ENCODE measurements around the gene FOXC1.

The FOXC1 gene

GRCh38 chr6:1609648-1610496 is at the start of gene FOXC1:
Gene FOXC1 (plus strand): TSS chr6:1609915. CDS start chr6:1610446, 531 bp downstream.
- peak; percentile 88 for DNase-seq (ENCODE audit: low spot score)

- DNase-seq (ENCODE audit: low spot score), result no peak
These were observed 49.2 kb upstream of the FOXC1 start for GRCh38 chr6:1560281-1561058.

- DNase-seq (ENCODE audit: low spot score), result no peak
These were observed 48.4 kb upstream of the FOXC1 start for GRCh38 chr6:1561355-1561754.

GRCh38 chr6:1562171-1562955 is 47.4 kb upstream of the FOXC1 start:
- DNase-seq (ENCODE audit: low spot score), result no peak

GRCh38 chr6:1569377-1569776 is 40.3 kb upstream of the FOXC1 start:
- no peak for DNase-seq (ENCODE audit: low spot score)

GRCh38 chr6:1570848-1571247 is 38.9 kb upstream of the FOXC1 start:
- DNase-seq (ENCODE audit: low spot score), result no peak

- no peak for DNase-seq (ENCODE audit: low spot score)
These were observed 36.8 kb upstream of the FOXC1 start for GRCh38 chr6:1572892-1573291.

GRCh38 chr6:1574083-1574761 is 35.5 kb upstream of the FOXC1 start:
- no peak for DNase-seq (ENCODE audit: low spot score)

- no peak for DNase-seq (ENCODE audit: low spot score)
These were observed 34.9 kb upstream of the FOXC1 start for GRCh38 chr6:1574890-1575209.

GRCh38 chr6:1575210-1576041 is 34.3 kb upstream of the FOXC1 start:
- no peak for DNase-seq (ENCODE audit: low spot score)

GRCh38 chr6:1576166-1576565 is 33.5 kb upstream of the FOXC1 start:
- DNase-seq (ENCODE audit: low spot score), result no peak

- no peak for DNase-seq (ENCODE audit: low spot score)
These were observed 33.0 kb upstream of the FOXC1 start for GRCh38 chr6:1576711-1577110.

- DNase-seq (ENCODE audit: low spot score), result peak; percentile 41
These were observed 32.5 kb upstream of the FOXC1 start for GRCh38 chr6:1577146-1577680.

- DNase-seq (ENCODE audit: low spot score), result no peak
These were observed 31.6 kb upstream of the FOXC1 start for GRCh38 chr6:1577896-1578745.

- no peak for DNase-seq (ENCODE audit: low spot score)
These were observed 30.6 kb upstream of the FOXC1 start for GRCh38 chr6:1579096-1579495.

GRCh38 chr6:1580109-1580508 is 29.6 kb upstream of the FOXC1 start:
- no peak for DNase-seq (ENCODE audit: low spot score)

GRCh38 chr6:1580585-1580984 is 29.1 kb upstream of the FOXC1 start:
- DNase-seq (ENCODE audit: low spot score), result peak; percentile 42

GRCh38 chr6:1581120-1581991 is 28.4 kb upstream of the FOXC1 start:
- peak; percentile 39 for DNase-seq (ENCODE audit: low spot score)

GRCh38 chr6:1584146-1584545 is 25.6 kb upstream of the FOXC1 start:
- no peak for DNase-seq (ENCODE audit: low spot score)
